Mesodermal cell (in vitro differentiated cells): Measurements from ENCODE around the gene MGME1.

Source experiments
- H3K27ac ChIP-seq: 2 replicates; pipeline ENCODE4 v1.7.0; 2013; ENCODE audit warnings: mild to moderate bottlenecking, low read depth, low read length, moderate library complexity; ENCODE audit not compliant: severe bottlenecking
- H3K36me3 ChIP-seq: 2 replicates; pipeline ENCODE4 v1.7.1; 2013; ENCODE audit warnings: mild to moderate bottlenecking, low read length, moderate library complexity; ENCODE audit not compliant: control insufficient read depth, insufficient read depth
- H3K4me1 ChIP-seq: one replicate; pipeline ENCODE4 v1.7.1; 2013; ENCODE audit warnings: mild to moderate bottlenecking, low read length; ENCODE audit not compliant: insufficient read depth, control insufficient read depth, poor library complexity, severe bottlenecking
- H3K4me3 ChIP-seq: 2 replicates; pipeline ENCODE4 v1.7.0; 2013; ENCODE audit warnings: low read length, control low read depth, mild to moderate bottlenecking; ENCODE audit not compliant: insufficient read depth, poor library complexity, severe bottlenecking; ENCODE audit errors: extremely low read depth
- H3K9me3 ChIP-seq: 2 replicates; pipeline ENCODE4 v1.7.1; 2013; ENCODE audit warnings: mild to moderate bottlenecking, low read length, moderate library complexity; ENCODE audit not compliant: control insufficient read depth
- WGBS, 2 experiments: methylation state at CpG; one replicate each; pipeline ENCODE4 v1.1.5; 2013; ENCODE audit warnings: missing lambda C conversion rate in 2 of 2; ENCODE audit not compliant: insufficient coverage in 2 of 2; 5-methylcytosine and 5-hydroxymethylcytosine counted together

The MGME1 gene

DNA sequence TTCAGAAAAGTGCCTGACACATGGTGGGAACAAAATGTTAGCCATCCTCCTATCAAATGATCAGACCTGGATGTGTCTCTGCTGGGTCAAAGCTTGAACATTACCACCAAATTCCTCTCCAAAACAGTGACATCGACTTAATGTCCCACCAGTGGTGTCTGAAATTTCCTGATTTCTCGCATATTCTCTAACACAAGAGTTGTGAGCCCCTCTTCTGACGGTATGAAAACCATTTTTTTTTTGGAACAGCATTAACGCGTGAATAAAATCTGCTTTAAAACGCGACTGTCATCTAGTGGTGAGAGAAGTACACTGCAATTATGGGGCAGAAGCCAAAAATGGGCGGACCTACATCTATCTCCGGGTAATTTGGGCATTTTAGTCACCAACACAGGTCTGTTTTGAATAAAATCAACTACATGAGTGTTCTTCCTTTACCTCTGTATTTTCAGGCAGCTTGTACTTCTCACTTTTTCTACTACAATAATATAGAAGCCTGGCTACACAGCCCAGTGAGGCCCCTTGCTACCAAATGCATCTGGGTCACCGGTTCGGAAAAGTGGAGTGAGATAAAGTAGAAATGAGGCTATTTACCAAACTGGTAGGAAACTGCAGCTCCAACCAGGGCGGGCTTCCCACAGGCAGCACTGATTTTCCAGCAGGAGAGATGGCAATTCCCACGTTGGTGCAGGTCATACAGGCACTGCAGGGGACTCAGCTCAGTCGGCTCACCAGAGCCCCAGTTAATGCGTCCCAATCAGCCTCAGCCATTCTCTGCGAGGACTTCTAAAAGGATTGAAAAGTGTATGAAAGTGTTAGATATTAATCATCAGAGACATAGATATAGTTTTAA, 27.4 kb downstream of the MGME1 start:
- no peak overlapping the region for H3K27ac ChIP-seq
- H3K4me3 ChIP-seq: no peak overlapping the region
- H3K36me3 ChIP-seq: peaks cover 8% of the 10 kb centered on the region
- H3K9me3 ChIP-seq: no peaks in the 10 kb centered on the region
- no peaks in the 10 kb centered on the region for H3K4me1 ChIP-seq
- 22 to 38% methylated on average over 11 to 12 of the region's 16 CpGs for WGBS, 2 experiments

GRCh38 chr20:17998446-17998845, 29.6 kb downstream of the MGME1 start:
- Histone ChIP-seq H3K4me1 (no peaks in the 10 kb centered on the region), H3K4me3 (no peak overlapping the region), H3K9me3 (no peaks in the 10 kb centered on the region), H3K36me3 (no peaks in the 10 kb centered on the region), H3K27ac (no peak overlapping the region)
- 92 to 93% methylated on average over 2 to 5 of the region's 5 CpGs for WGBS, 2 experiments

GRCh38 chr20:17999566-17999965, 30.7 kb downstream of the MGME1 start:
- Histone ChIP-seq H3K4me3 (no peak overlapping the region), H3K36me3 (no peaks in the 10 kb centered on the region), H3K27ac (no peak overlapping the region), H3K4me1 (no peaks in the 10 kb centered on the region), H3K9me3 (no peaks in the 10 kb centered on the region)
- 76 to 92% methylated on average over 4 of the region's 4 CpGs for WGBS, 2 experiments

GRCh38 chr20:18001131-18001921, 32.5 kb downstream of the MGME1 start:
- H3K4me1 ChIP-seq: peaks cover 3% of the 10 kb centered on the region
- no peaks in the 10 kb centered on the region for H3K36me3 ChIP-seq
- no peak overlapping the region for H3K27ac ChIP-seq
- no peak overlapping the region for H3K4me3 ChIP-seq
- H3K9me3 ChIP-seq: no peaks in the 10 kb centered on the region
- WGBS, 2 experiments: 82 to 83% methylated on average over 3 to 6 of the region's 10 CpGs

- Histone ChIP-seq H3K27ac (no peak overlapping the region), H3K9me3 (no peaks in the 10 kb centered on the region), H3K36me3 (no peaks in the 10 kb centered on the region), H3K4me3 (no peak overlapping the region), H3K4me1 (peaks cover 3% of the 10 kb centered on the region)
- 71 to 79% methylated on average over 5 of the region's 5 CpGs for WGBS, 2 experiments
These were observed 35.1 kb downstream of the MGME1 start for GRCh38 chr20:18003897-18004296.

DNA sequence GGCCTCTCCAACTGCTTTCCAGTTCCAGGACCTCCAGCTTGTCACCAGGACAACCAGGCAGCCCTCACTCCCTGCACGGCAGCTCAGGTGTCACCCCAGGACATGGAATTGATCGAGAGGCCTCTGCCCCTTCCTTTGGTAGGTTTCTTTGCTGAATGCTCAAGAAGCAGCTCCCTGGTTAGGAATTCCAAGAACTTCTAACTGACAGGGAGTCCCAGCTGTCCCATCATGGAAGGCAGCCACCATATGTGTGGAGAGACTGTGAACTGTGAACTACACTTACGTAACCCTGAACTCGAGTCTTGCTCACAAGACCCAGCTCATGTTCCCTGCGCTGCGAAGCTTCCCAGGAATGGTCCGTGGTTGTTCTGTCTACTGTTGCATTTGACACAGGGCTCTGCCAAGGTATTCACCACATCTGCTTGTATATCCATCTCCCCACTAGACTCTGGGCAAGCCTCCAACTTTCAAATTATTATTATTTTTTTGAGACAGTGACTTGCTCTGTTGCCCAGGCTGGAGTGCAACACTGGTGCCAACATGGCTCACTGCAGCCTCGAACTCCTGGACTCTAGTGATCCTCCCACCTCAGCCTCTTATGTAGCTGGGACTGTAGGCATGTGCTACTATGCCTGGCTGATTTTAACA, 35.7 kb downstream of the MGME1 start:
- H3K9me3 ChIP-seq: no peaks in the 10 kb centered on the region
- WGBS, 2 experiments: 82 to 88% methylated on average over 7 to 8 of the region's 8 CpGs
- no peak overlapping the region for H3K4me3 ChIP-seq
- no peak overlapping the region for H3K27ac ChIP-seq
- H3K4me1 ChIP-seq: peaks cover 3% of the 10 kb centered on the region
- no peaks in the 10 kb centered on the region for H3K36me3 ChIP-seq

DNA sequence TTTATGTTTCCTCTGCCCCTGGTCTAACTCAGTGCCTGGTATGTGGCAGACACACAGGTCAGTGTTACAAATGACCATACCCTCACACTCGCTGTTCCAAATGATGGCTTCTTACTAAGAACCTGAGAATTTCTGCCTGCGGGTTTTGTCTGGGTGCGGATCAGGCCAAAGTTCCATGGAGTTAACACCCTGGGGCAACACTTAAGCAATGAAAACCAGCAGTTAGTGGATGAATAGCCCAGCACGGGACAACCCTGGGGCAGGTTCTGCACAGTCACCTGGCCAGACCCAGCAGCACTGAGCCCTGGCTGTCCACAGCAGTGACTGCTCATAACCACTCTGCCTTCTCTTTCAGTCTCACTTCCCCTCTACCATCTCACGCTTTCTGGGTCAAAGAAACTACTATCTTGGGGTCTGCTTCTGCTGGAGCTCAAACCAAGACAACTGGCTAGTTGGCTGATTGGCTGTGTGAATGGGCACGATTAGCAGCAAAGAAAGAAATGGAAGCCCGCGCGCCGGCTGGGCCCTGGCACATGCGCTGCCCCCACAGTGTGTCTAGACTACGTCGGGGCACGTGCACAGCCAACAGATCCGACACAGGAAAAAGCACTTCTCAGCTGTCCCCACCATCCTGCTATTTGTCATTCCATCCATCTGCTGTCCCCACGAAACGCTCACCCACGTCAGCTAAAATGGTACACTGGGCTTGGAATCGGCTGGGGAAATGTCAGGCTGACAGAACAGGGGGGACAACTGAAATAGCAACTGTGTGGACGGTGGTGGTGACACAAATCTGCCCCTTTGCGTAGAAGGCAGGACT, 36.6 kb downstream of the MGME1 start:
- 89 to 91% methylated on average over 15 to 19 of the region's 21 CpGs for WGBS, 2 experiments
- Histone ChIP-seq H3K27ac (no peak overlapping the region), H3K4me3 (no peak overlapping the region), H3K36me3 (no peaks in the 10 kb centered on the region), H3K4me1 (peaks cover 3% of the 10 kb centered on the region), H3K9me3 (no peaks in the 10 kb centered on the region)

DNA sequence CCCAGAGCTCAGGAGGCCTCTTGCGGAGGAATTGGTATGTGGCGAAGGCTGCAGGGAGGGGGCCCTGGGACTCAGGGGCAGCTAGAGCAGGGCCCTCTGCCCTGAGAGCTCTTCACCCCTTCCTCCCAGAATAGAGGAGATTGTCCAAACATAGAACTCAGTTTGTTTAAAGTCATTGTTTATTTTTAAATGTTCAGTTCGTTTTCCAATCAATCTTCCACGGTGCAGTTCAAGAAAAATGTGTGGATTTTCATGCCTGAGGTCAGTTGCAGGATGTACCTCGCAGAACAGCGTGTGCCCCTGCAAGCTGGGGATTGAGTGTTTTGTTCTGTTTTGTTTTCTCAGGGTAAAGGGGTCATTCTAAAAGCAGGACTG, 37.2 kb downstream of the MGME1 start:
- H3K4me1 ChIP-seq: peaks cover 3% of the 10 kb centered on the region
- 81 to 82% methylated on average over 4 to 5 of the region's 6 CpGs for WGBS, 2 experiments
- H3K4me3 ChIP-seq: no peak overlapping the region
- H3K27ac ChIP-seq: no peak overlapping the region
- no peaks in the 10 kb centered on the region for H3K36me3 ChIP-seq
- no peaks in the 10 kb centered on the region for H3K9me3 ChIP-seq

DNA sequence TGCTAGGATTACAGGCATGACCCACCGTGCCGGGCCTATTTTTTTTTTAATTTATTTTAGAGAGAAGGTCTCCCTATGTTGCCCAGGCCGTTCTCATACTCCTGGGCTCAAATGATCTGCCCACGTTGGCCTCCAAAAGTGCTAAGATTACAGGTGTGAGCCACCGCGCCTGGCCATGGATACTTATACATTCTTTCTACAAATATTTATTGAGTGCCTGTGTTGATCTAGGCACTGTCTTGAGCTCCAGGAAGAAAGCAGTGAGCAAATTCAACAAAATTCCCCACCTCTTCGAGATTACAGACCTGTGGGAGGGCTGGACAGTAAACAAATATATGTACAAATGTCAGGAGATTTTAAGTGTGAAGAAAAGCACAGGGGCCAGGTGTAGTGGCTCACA, 37.9 kb downstream of the MGME1 start:
- Histone ChIP-seq H3K36me3 (no peaks in the 10 kb centered on the region), H3K4me3 (no peak overlapping the region), H3K4me1 (peaks cover 3% of the 10 kb centered on the region), H3K27ac (no peak overlapping the region), H3K9me3 (no peaks in the 10 kb centered on the region)
- 82 to 100% methylated on average over 2 to 3 of the region's 7 CpGs for WGBS, 2 experiments
